ENCODE results near the gene SUGCT. TPM values are rescaled to one million over a fixed set of nuclear protein-coding genes. Genes with fewer than 3 reads are reported as not detected.
"Not testable (repeated sequence)": the region's sequence is repeated elsewhere in the genome, so short reads cannot be mapped to it uniquely, and the experiment has no call there.

SUGCT gene
- polyA plus RNA-seq, 1 donor from 2014 or later: 1.3 TPM

GRCh38 chr7:40237731-40238130 is 102.9 kb downstream of the SUGCT start:
- no peak overlapping the region for H3K27ac Mint-ChIP-seq
- H3K27me3 Mint-ChIP-seq: no peaks in the 10 kb centered on the region
- peaks cover 3 to 8% (median 4%) of the 10 kb centered on the region in 3 donors for H3K4me1 Mint-ChIP-seq
- H3K36me3 Mint-ChIP-seq: no peaks in the 10 kb centered on the region
- no peaks in the 10 kb centered on the region for H3K9me3 Mint-ChIP-seq
- no peak overlapping the region for H3K4me3 Mint-ChIP-seq

- Mint-ChIP-seq H3K36me3 (no peaks in the 10 kb centered on the region), H3K27me3 (no peaks in the 10 kb centered on the region), H3K4me3 (peak overlapping the region in 1 of 4 donors; percentile 9), H3K9me3 (no peaks in the 10 kb centered on the region), H3K4me1 (peaks cover 3 to 8% (median 4%) of the 10 kb centered on the region in 3 donors), H3K27ac (no peak overlapping the region)
Measured at GRCh38 chr7:40239755-40240303, 105.0 kb downstream of the SUGCT start.

GRCh38 chr7:40243076-40243475 is 108.3 kb downstream of the SUGCT start:
- Mint-ChIP-seq H3K9me3 (peaks cover 0 to 1% (median 0%) of the 10 kb centered on the region in 3 donors), H3K4me1 (peaks cover 0 to 2% (median 0%) of the 10 kb centered on the region in 3 donors), H3K27ac (no peak overlapping the region), H3K36me3 (no peaks in the 10 kb centered on the region), H3K27me3 (no peaks in the 10 kb centered on the region), H3K4me3 (no peak overlapping the region)

- peak overlapping the region in 1 of 3 donors; percentile 14 for H3K27ac Mint-ChIP-seq
- no peaks in the 10 kb centered on the region for H3K27me3 Mint-ChIP-seq
- H3K36me3 Mint-ChIP-seq: no peaks in the 10 kb centered on the region
- H3K9me3 Mint-ChIP-seq: peaks cover 0 to 1% (median 0%) of the 10 kb centered on the region in 3 donors
- no peaks in the 10 kb centered on the region for H3K4me1 Mint-ChIP-seq
- H3K4me3 Mint-ChIP-seq: no peak overlapping the region
Measured at GRCh38 chr7:40244226-40244625, 109.4 kb downstream of the SUGCT start.

- Mint-ChIP-seq H3K27me3 (no peaks in the 10 kb centered on the region), H3K36me3 (peaks cover 3% of the 10 kb centered on the region), H3K27ac (no peak overlapping the region), H3K4me1 (no peaks in the 10 kb centered on the region), H3K4me3 (no peak overlapping the region), H3K9me3 (peaks cover 0 to 1% (median 0%) of the 10 kb centered on the region in 3 donors)
Measured at GRCh38 chr7:40248681-40249080, 113.9 kb downstream of the SUGCT start.

- H3K27ac Mint-ChIP-seq, H3K9me3 Mint-ChIP-seq, H3K36me3 Mint-ChIP-seq, H3K27me3 Mint-ChIP-seq, H3K4me3 Mint-ChIP-seq, H3K4me1 Mint-ChIP-seq: not testable (repeated sequence)
Measured at GRCh38 chr7:40253444-40253843, 118.6 kb downstream of the SUGCT start.

GRCh38 chr7:40263752-40264390 is 129.1 kb downstream of the SUGCT start:
- H3K4me1 Mint-ChIP-seq: peaks cover 0 to 2% (median 0%) of the 10 kb centered on the region in 3 donors
- H3K9me3 Mint-ChIP-seq: no peaks in the 10 kb centered on the region
- H3K36me3 Mint-ChIP-seq: no peaks in the 10 kb centered on the region
- no peaks in the 10 kb centered on the region for H3K27me3 Mint-ChIP-seq
- peak overlapping the region in 1 of 3 donors; percentile 1 for H3K27ac Mint-ChIP-seq
- no peak overlapping the region for H3K4me3 Mint-ChIP-seq

- Mint-ChIP-seq H3K27ac (no peak overlapping the region), H3K9me3 (no peaks in the 10 kb centered on the region), H3K4me1 (peaks cover 0 to 2% (median 0%) of the 10 kb centered on the region in 3 donors), H3K36me3 (no peaks in the 10 kb centered on the region), H3K27me3 (no peaks in the 10 kb centered on the region), H3K4me3 (no peak overlapping the region)
Measured at GRCh38 chr7:40267583-40267982, 132.8 kb downstream of the SUGCT start.

GRCh38 chr7:40268810-40269209 is 134.0 kb downstream of the SUGCT start:
- not testable (repeated sequence) for H3K9me3 Mint-ChIP-seq, H3K4me3 Mint-ChIP-seq, H3K27ac Mint-ChIP-seq, H3K36me3 Mint-ChIP-seq, H3K27me3 Mint-ChIP-seq, H3K4me1 Mint-ChIP-seq

- H3K27me3 Mint-ChIP-seq: no peaks in the 10 kb centered on the region
- H3K27ac Mint-ChIP-seq: no peak overlapping the region
- no peak overlapping the region for H3K4me3 Mint-ChIP-seq
- peaks cover under 1% of the 10 kb centered on the region for H3K36me3 Mint-ChIP-seq
- H3K9me3 Mint-ChIP-seq: peaks cover 0 to 2% (median 2%) of the 10 kb centered on the region in 3 donors
- H3K4me1 Mint-ChIP-seq: no peaks in the 10 kb centered on the region
Measured at GRCh38 chr7:40276061-40276460, 141.3 kb downstream of the SUGCT start.

GRCh38 chr7:40279991-40280390 is 145.2 kb downstream of the SUGCT start:
- H3K9me3 Mint-ChIP-seq: peaks cover 0 to 6% (median 2%) of the 10 kb centered on the region in 3 donors
- peaks cover 3% of the 10 kb centered on the region for H3K36me3 Mint-ChIP-seq
- no peaks in the 10 kb centered on the region for H3K4me1 Mint-ChIP-seq
- no peak overlapping the region for H3K4me3 Mint-ChIP-seq
- H3K27me3 Mint-ChIP-seq: peaks cover 2% of the 10 kb centered on the region
- H3K27ac Mint-ChIP-seq: no peak overlapping the region

GRCh38 chr7:40282858-40283257 is 148.1 kb downstream of the SUGCT start:
- Mint-ChIP-seq H3K9me3 (peaks cover 0 to 6% (median 2%) of the 10 kb centered on the region in 3 donors), H3K4me3 (no peak overlapping the region), H3K36me3 (peaks cover 3% of the 10 kb centered on the region), H3K27ac (no peak overlapping the region), H3K4me1 (no peaks in the 10 kb centered on the region), H3K27me3 (peaks cover 2% of the 10 kb centered on the region)

- Mint-ChIP-seq H3K4me3 (no peak overlapping the region), H3K4me1 (no peaks in the 10 kb centered on the region), H3K27ac (no peak overlapping the region)
Measured at GRCh38 chr7:40283391-40283790, 148.6 kb downstream of the SUGCT start.

GRCh38 chr7:40288827-40289226 is 154.0 kb downstream of the SUGCT start:
- H3K4me3 Mint-ChIP-seq: no peak overlapping the region
- peaks cover under 1% of the 10 kb centered on the region for H3K27me3 Mint-ChIP-seq
- H3K36me3 Mint-ChIP-seq: no peaks in the 10 kb centered on the region
- peaks cover 0 to 3% (median 2%) of the 10 kb centered on the region in 3 donors for H3K9me3 Mint-ChIP-seq
- H3K27ac Mint-ChIP-seq: no peak overlapping the region
- no peaks in the 10 kb centered on the region for H3K4me1 Mint-ChIP-seq

More at GRCh38 chr7:40283391-40283790, 148.6 kb downstream of the SUGCT start:
- H3K9me3 Mint-ChIP-seq: peaks cover 0 to 6% (median 2%) of the 10 kb centered on the region in 3 donors
- H3K36me3 Mint-ChIP-seq: peaks cover 3% of the 10 kb centered on the region
- peaks cover 2% of the 10 kb centered on the region for H3K27me3 Mint-ChIP-seq

- no peak overlapping the region for H3K4me3 Mint-ChIP-seq
- H3K27ac Mint-ChIP-seq: no peak overlapping the region
- peaks cover 0 to 1% (median 0%) of the 10 kb centered on the region in 3 donors for H3K4me1 Mint-ChIP-seq
- no peaks in the 10 kb centered on the region for H3K27me3 Mint-ChIP-seq
- peaks cover 0 to 2% (median 0%) of the 10 kb centered on the region in 3 donors for H3K9me3 Mint-ChIP-seq
- no peaks in the 10 kb centered on the region for H3K36me3 Mint-ChIP-seq
Measured at GRCh38 chr7:40297741-40298311, 163.0 kb downstream of the SUGCT start.

GRCh38 chr7:40298421-40298820 is 163.6 kb downstream of the SUGCT start:
- Mint-ChIP-seq H3K4me1 (peaks cover 0 to 1% (median 0%) of the 10 kb centered on the region in 3 donors), H3K36me3 (no peaks in the 10 kb centered on the region), H3K9me3 (peaks cover 0 to 2% (median 0%) of the 10 kb centered on the region in 3 donors), H3K27ac (no peak overlapping the region), H3K27me3 (no peaks in the 10 kb centered on the region), H3K4me3 (no peak overlapping the region)
